ENCODE measurements around the gene PTCSC3. TPM values are rescaled to one million over a fixed set of nuclear protein-coding genes. Genes with fewer than 3 reads are reported as not detected.
"Not testable (repeated sequence)": the region's sequence is repeated elsewhere in the genome, so short reads cannot be mapped to it uniquely, and the experiment has no call there.

The PTCSC3 gene
- total RNA-seq, 1 experiment from 2014 or later, result not detected

DNA sequence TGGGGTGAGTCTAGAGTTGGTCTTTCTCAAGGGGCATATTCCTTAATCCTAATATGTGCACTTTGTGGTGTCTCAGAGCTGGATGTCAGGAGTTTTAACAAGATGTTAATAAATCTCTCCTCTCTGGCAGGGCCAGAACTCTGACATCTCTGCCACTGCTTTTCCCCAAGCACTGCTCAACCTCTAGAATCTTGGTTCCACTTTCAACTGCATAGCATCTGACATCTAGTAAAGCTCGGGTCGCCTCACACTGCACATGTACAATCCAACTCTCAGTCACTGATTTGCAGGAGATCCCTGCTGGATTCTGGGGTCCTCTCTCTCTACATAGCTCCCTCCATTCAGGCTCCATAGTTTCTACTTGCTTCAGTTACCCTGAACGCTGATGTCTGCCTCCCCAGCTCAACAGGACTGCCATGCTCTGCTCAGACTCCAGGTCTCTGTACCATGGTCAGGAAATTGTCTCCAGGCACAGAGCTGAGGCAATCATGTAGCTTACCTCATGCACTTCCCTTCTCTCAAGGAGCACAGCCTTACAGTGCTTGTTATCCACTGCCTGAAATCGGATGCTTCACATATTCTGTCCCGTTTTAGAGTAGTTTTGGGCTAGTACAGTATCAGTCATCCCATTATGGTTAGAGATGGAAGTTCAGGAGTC is 1.6 kb downstream of the PTCSC3 start:
- DNase-seq (ENCODE audit: low spot score), result no peak

DNA sequence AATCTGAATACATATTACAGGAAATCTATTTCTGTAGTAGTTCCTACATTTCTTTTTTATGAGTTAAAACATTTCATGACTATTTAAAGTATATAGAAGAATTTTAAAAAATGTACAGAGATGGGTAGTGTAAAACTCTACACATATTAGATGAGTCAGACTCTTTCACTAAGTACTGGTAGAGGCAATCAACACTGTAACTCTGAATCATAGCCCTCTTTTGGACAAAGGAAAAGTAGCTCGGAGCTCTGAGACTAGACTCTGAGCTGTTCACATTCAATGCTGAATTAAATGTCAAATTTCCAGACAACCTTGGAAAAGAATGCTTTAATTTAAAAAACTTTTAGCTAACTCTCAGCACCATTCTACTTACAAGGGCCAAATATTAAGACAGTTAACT is 3.4 kb downstream of the PTCSC3 start:
- peak; percentile 6 for DNase-seq (ENCODE audit: low spot score)

DNA sequence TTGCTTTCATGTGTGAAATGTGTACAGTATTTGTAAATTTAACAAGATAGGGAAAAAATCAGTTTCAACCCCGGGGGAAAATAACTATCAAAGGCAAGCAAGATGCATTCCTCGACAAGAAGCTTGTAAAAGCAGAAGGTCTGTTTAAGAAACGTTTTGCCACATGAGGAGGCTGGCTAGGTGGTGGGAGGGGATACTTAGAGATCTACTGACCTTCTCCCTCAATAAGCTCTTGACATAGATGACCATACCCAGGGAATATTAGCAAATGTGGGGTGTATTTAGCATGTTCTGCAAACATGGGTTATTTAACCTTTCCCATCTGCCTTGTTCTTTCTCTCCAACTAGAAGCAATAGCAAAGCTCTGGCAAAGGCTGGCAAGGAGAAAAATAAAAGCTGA is 4.9 kb downstream of the PTCSC3 start:
- no peak for DNase-seq (ENCODE audit: low spot score)

DNA sequence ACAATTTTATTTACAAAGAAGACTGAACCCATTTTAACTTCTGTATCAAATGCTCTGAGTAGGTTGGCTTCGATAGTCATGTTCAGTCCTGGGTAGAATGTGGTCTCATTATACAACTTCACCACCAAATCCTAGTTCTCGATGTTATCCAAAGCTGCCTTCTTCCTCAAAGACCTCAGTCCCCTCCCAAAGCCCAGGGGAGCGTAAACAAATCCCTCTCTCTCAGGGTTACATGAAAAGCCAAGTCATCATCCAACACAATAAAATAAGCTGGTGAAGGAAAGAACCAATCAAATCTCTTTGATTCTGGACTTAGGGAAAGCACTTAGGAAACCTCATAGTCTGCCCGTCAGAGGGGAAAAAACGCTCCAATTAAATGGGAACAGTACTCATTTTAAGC is 9.1 kb downstream of the PTCSC3 start:
- no peak for DNase-seq (ENCODE audit: low spot score)

DNA sequence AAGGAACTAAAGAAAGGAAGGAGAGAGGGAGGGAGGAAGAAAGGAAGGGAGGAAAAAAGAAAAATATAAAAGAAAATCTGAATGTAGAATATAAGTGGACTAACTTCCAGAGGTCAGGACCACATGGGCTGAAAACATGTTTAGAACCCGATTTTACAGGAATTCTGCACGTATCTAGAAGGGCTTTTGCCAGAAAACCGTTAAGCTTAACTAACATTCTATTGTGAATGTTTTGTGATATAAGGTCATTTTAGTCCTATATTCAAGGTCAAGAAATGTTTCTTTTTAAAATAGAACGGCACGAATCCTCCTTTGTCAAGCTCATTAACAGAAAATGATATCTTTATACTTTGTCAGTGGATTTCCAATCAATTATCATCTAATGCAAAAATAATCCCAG is 13.1 kb downstream of the PTCSC3 start:
- DNase-seq (ENCODE audit: low spot score), result no peak

DNA sequence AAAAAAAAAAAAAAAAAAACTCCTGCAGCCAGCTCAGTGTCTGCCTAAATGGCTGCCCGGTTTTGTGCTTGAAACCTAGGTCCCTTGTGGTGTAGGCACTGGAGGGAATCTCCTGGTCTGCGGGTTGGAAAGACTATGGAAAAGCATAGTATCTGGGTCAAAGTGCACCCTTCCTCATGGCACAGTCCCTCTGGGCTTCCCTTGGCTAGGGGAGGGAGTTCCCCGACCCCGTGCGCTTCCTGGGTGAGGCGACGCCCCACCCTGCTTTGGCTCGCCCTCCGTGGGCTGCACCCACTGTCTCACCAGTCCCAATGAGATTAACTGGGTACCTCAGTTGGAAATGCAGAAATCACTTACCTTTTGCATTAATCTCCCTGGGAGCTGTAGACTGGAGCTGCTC is 14.3 kb downstream of the PTCSC3 start:
- no peak for DNase-seq (ENCODE audit: low spot score)

DNA sequence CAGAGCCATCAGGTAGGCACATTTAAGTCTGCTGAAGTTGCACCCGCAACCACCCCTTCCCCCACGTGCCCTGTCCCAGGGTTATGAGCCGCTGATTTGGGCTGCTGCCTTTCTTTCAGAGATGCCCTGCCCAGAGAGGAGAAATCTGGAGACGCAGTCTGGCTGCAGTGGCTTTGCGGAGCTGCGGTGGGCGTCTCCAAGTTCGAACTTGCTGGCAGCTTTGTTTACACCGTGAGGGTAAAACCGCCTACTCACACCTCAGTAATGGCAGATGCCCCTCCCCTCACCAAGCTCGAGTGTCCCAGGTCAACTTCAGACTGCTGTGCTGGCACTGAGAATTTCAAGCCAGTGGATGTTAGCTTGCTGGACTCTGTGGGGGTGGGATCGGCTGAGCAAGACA is 14.7 kb downstream of the PTCSC3 start:
- no peak for DNase-seq (ENCODE audit: low spot score)

DNA sequence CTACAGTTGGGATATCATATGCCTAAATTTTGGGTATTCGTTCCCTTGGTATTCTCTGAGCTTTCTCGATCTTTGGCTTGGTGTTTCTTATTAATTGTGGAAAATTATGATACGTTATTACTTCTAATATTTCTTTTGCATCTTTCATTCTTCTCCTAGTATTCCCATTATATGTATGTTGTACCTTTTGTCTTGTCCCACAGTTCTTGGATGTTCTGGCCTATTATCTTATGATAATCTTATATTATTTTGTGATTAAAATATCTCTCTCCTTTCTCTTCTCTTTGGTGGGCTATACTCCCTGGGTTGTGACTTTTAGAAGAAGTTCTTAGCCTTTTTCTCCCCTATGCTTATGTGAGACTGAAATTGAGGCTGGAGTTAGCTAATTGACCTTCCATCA is 25.2 kb downstream of the PTCSC3 start:
- DNase-seq (ENCODE audit: low spot score), result no peak

DNA sequence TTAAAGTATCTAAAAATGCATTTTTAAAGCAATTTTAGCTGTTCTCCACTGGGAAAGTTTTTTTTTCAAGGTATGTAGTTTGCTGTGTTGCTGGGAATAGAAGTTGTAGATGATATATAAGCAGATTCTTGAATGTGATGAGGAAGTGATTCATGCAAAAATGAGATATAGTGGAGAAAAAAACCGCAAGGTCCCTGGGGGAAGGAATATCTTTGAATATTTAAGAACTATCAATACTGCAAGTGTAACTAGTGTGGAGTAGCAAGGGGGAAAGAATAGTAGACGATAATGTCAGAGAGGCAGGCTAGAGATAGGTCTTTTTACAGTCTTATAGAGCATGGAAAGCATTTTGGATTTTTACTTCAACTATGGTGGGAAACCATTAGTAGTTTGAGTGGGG is 42.5 kb downstream of the PTCSC3 start:
- DNase-seq (ENCODE audit: low spot score), result peak; percentile 2

DNA sequence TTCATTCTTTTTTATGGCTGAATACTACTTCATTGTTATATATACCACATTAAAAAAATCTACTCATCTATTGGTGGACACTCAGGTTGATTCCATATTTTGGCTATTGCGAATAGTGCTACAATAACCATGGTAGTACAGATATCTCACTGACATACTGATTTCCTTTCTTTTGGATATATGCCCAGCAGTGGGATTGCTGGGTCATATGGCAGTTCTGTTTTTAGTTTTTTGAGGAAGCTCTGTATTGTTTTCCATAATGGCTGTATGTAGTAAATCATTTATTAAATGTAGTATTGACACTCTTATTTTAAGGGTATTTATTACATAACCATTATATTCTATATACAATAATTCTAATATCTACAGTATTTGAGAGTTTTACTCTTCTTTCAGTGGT is 43.7 kb downstream of the PTCSC3 start:
- DNase-seq (ENCODE audit: low spot score), result no peak

DNA sequence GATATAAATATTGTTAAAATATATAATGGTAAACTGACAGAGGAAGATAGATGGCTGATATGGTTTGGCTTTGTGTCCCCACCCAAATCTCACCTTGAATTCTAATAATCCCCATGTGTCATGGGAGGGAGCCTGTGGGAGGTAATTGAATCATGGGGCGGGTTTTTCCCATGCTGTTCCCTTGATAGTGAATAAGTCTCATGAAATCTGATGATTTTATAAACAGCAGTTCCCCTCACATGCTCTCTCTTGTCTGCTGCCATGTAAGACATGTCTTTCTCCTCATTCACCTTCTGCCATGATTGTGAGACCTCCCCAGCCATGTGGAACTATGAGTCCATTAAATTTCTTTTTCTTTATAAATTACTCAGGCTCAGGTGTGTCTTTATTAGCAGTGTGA is 46.3 kb downstream of the PTCSC3 start:
- DNase-seq (ENCODE audit: low spot score), result no peak

DNA sequence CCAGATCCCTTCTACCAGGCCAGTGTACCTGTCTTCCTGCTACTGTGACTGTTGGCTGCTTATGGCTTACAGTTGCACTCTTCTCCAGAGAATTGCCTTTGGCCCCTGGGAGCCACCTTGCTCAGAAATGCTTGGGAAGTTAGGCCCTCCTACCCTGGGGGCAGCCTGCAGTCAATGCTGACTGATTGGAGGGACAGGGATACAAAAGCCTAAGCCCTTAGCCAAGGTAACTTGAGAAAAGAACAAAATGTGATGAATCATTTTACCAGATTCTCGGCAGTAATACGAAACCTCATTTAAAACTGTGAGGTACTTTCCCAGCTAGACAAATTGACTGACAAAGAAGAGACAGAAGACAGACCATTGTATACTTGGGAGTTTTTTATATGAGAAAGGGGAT is 47.3 kb downstream of the PTCSC3 start:
- peak; percentile 4 for DNase-seq (ENCODE audit: low spot score)

DNA sequence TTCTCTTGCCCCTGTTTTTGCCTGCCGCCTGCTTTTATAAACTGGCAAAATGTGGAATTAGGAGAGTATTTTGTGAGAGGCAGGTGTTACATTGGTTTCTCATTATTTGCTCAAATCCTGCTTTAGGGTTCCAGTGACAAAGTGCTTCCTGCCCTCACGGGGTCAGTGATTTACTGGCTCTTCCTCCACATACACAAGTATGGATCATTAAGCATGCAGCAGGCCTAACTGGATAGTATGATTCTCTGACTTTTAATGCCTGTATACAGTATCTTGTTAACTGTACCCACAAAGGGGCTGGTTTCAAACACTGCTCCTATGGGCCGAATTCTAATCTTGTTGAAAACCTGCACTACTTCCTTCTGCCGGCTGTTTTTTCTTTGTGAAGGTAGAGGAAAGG is 63.2 kb downstream of the PTCSC3 start:
- no peak for DNase-seq (ENCODE audit: low spot score)

DNA sequence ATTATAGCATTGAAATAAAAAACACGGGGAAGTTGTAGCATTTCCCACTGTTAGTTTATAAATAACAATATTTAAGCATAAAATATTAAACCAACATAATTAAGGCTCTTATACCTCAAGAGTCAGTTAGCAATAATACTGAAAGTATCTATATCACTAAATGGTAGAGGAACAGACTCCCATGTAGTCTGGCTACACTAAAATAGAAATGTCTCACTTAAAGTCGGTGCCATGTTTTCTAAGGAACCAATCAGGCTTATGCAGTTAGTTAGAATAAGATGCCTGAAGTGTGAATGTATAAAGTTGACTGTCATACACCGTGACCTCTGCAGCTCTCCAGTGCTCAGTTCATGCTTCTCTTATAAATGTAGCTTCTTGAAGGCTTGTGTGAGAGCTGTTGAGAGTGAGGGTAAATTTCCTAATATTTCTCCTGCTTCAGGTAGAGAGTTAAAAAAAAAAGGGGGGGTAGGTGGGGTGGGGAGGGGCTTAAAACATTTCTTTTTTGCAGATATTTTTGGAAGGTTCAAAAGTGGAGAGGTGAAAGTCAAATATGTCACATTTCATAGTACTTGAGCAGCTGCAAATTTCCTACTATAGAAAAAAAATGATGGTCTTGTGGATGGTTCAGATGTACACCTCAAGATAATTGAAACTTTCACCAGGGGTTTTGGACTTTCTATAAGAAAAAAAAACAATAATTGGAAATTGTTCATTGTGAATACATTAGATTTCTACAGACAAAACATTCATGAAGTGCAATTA is 64.5 kb downstream of the PTCSC3 start:
- DNase-seq (ENCODE audit: low spot score), result no peak

DNA sequence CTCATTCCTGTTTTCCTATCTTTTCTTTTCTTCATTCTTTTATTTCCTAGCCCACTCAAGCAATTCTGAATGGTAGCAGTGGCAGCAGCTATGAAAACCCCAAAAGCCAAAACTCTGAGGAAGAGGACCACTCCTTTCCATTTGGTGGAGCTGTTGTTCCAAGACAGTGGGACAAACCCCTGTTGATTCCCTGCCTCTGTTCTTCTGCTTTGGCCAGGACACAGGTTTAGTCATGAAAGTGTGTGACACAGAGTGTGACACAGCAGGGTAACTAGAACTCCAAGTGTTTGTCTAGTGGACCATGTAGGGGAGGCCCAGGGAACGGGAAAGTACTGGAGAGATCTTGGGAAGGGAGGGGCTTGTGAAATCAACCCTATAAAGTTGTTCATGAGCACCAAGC is 71.1 kb downstream of the PTCSC3 start:
- DNase-seq (ENCODE audit: low spot score), result no peak

DNA sequence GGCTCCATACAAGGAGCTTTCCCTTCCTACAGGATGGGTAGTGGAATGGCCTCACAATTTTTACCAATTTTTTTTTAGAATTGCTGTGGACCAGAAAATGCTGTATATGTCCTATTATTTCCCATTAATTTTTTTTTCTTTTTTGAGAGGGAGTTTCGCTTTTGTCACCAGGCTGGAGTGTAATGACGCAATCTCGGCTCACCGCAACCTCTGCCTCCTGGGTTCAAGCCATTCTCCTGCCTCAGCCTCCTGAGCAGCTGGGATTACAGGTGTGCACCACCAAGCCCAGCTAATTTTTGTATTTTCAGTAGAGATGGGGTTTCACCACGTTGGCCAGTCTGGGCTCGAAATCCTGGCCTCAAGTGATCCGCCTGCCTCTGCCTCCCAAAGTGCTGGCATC is 72.3 kb downstream of the PTCSC3 start:
- DNase-seq (ENCODE audit: low spot score), result not testable (repeated sequence)

DNA sequence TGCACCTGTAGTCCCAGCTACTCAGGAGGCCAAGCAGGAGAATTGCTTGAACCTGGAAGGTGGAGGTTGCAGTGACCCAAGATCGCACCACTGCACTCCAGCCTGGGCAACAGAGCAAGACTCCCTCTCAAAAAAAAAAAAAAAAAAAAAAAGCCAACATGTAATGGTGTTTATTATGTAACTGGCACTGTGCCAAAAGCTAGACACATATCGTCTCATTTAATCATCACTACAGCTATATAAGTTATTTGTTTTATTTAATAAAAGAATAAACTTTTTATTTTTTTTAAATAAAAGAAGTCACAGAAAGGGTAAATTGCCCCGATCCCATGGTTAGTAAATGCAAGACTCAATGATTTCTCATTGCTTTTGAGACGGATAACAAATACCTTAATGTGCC is 76.9 kb downstream of the PTCSC3 start:
- DNase-seq (ENCODE audit: low spot score), result no peak

DNA sequence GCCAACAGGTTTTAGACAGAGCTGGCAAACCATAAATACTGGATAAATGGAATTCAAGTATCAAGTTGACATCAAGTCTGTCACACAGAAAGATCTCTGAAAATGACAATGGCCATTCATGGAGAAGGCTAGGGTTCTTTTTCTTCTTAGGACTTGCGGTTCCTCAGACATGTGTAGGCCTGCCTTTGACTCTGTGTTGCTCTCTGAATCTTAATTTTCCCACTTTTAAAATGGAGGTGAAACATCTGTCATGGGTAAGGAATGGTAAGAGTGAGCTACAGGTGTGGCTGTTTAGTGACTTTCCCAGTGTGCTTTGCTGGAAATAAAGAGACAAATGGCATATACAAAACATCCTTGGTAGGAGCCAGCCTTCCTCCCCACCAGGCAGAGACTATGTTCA is 79.2 kb downstream of the PTCSC3 start:
- no peak for DNase-seq (ENCODE audit: low spot score)

DNA sequence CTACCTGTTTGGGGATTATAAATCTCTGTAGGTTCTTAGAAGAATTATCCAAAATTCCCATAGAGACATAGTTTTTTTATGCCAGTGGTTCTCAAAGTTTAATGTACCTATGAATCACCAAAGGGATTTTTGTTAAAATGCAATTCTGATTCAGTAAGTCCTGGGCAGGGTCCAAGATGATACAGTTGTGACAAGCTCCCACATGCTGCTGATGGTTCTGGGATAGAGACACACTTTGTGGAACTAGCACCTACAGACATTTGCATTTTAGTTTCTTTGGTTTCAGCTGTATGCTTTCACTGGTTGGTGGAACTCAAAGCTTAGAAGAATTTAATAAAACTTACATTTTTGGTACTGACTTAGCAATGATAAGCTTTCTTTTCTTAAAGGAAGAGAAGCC is 80.4 kb downstream of the PTCSC3 start:
- DNase-seq (ENCODE audit: low spot score), result no peak

DNA sequence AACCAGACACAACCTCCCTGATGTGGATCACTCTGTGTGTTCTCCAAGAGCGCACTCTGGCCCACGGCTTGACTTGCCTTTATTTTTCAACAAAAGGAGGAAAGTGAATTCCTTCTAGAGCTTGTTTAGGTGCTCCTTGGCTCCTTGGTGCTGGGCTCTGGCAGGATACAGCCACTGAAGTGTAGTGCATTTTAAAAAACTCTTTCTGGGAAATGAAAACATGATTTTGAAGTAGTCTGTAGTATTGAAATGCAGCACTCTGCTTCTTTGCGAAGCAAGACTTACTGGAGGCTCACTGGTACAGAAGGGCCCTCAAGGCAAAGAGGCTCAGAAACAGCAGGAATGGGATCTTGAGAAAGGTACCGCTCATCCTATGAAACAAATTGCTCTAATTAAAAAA is 81.6 kb downstream of the PTCSC3 start:
- DNase-seq (ENCODE audit: low spot score), result no peak

DNA sequence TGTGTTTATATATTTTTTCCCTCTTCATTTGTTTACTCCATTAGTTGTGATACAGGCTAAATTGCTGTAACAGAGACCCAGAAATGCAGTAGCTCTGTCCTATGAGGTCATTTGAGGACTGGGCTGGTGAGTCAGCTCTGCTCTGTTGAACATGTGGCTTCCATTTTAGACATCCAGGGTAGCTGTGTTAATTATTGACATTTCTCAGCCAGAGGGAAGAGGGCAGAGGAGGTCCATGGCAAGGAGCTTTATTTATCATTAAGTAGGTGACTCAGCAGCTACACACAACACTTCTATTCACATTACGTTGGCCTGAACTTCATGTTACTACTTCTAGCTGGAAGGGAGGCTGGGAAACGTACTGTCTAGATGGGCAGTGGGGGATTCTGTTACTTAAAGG is 85.4 kb downstream of the PTCSC3 start:
- DNase-seq (ENCODE audit: low spot score), result peak; percentile 82

DNA sequence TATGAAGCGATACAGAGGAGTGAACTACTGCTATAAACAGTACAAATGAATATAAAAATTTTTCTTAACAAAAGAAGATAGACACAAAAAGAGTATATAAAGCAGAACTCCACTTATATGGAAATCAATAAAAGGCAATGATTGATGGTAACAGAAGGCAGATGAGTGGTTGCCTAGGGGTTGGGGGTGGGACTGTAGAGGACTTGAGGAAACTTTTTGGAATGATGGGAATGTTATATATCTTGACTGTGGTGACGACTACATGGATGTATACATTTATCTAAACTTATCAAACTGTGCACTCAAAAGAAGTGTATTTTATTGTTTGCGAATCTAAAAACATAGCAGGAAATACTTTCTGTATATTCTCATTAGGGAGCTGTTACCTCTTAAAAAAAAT is 89.1 kb downstream of the PTCSC3 start:
- DNase-seq (ENCODE audit: low spot score), result no peak

DNA sequence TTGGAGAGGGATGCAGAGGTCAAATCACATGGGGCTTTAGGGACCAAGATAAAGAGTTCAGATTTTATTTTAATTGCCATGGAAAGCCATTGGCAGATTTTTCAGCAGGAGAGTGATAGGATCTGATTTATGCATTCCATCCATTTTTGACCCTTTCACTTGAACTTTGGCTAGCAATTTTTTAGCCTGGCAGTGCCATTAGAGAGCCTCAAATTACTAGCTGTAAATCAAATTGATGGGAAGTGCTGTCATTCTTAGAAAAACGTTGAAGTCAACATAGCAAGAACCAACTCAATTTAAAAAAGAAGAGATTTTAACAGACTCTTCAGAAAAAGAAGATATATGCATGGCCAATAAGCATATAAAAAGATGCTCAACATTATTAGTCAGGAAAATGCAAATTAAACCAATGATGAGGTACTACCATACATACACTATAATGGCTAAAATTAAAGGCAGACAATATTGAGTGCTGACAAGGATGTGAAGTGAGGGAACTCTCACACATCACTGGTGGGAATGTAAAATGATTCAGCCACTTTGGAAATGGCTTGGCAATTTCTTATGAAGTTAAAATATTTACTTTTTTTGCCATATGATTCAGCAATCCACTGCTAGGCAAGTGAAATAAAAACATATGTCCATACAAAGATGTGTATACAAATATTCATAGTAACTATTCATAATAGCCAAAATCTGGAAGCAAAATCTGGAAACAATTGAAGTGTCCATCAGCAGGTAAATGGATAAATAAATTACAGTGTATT is 89.7 kb downstream of the PTCSC3 start:
- DNase-seq (ENCODE audit: low spot score), result no peak
